Measurements from ENCODE around the gene PNMA8A.
"Not testable (repeated sequence)": the region's sequence is repeated elsewhere in the genome, so short reads cannot be mapped to it uniquely, and the experiment has no call there.

PNMA8A gene, protein sequence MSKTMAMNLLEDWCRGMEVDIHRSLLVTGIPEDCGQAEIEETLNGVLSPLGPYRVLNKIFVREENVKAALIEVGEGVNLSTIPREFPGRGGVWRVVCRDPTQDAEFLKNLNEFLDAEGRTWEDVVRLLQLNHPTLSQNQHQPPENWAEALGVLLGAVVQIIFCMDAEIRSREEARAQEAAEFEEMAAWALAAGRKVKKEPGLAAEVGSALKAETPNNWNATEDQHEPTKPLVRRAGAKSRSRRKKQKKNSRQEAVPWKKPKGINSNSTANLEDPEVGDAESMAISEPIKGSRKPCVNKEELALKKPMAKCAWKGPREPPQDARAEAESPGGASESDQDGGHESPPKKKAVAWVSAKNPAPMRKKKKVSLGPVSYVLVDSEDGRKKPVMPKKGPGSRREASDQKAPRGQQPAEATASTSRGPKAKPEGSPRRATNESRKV

GRCh38 chr19:46471116-46471733, at the start of gene PNMA8A:
PNMA8A (minus strand) TSS chr19:46471563; CDS start chr19:46471035, 528 bp downstream.
- DNase-seq (ENCODE audit: low spot score): peak; percentile 73

GRCh38 chr19:46520616-46521015, 49.3 kb upstream of the PNMA8A start:
- DNase-seq (ENCODE audit: low spot score): no peak

- DNase-seq (ENCODE audit: low spot score): no peak
Measured at GRCh38 chr19:46517471-46517870, 46.1 kb upstream of the PNMA8A start.

GRCh38 chr19:46515879-46516350, 44.6 kb upstream of the PNMA8A start:
- no peak for DNase-seq (ENCODE audit: low spot score)

DNA sequence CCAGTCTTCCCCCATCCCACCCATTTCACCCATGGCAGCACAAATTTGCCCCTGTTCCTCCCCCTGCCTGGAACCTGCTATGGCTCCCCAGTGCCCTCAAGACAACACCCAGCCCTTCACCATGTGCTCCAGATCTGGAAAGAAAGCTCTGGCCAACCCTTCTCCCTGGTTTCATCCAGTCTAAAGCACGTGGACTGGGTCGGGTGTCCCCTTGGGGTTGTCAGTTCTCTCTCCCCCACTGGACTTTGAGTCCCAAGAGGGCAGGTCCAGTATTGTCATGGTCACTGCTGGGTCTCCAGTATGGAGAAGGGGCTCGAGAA, 43.9 kb upstream of the PNMA8A start:
- no peak for DNase-seq (ENCODE audit: low spot score)

GRCh38 chr19:46514589-46515289, 43.4 kb upstream of the PNMA8A start:
- no peak for DNase-seq (ENCODE audit: low spot score)

GRCh38 chr19:46513461-46514236, 42.3 kb upstream of the PNMA8A start:
- peak; percentile 67 for DNase-seq (ENCODE audit: low spot score)

DNA sequence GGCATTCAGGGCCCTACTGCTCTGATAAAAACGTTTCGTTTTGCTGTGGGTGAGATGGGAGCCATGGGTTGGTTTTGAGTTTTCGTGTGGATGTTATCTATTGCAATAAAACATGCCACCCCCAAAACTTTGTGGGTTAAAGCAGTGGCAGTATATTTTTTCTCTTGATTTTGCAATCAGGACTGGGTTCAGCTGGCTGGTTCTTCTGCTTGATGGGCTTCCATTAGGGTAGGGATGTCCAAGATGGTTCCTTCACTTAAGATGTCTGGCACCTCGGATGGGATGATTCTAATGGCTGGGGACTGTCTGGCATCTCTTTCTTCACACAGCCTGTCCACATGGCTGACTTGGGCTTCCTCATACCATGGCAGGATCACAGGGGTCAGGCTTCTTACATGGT, 39.9 kb upstream of the PNMA8A start:
- no peak for DNase-seq (ENCODE audit: low spot score)

DNA sequence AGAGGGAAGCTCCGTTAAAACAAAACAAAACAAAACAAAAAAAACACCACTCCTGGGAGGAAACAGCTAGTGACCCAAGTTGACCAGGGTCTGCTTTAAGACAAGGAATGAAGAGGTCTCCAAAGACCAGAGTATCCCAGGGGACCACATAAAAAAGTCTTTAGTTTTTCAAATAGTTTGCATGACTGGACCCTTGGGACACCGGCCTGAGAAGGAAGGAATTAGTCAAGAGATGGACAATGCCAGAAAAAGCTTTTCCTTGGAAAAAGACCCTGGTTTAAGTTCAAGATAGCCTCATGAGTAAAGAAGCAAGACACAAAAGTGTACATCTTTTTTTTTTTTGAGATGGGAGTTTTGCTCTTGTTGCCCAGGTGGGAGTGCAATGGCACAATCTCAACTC, 36.8 kb upstream of the PNMA8A start:
- DNase-seq (ENCODE audit: low spot score): no peak

DNA sequence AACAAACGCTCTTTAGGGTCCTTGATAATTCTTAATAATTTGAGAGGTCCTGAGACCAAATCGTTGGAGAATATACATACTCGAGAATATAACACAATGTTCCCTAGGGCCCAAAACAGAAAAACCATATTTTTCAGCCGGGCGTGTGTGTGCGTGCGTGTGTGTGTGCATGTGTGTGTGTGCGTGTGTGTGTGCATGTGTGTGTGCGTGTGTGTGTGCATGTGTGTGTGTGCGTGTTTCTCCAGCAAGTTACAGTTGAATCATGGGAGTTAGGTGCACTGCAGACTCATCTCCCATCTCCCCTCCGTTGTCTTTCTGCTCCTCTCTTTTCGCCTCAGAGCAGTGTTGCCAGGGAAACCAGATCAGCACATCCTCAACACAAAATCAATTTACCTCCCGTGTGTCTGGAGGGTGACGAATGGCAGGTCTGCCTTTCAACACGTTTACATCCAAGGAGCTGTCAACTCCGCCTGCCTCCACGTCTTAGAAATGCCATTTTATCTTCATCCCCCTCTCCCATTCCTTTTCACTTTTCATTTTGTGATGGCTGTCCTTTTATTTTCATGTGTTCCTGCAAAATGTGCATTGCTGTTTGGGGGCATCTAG, 32.6 kb upstream of the PNMA8A start:
- no peak for DNase-seq (ENCODE audit: low spot score)

DNA sequence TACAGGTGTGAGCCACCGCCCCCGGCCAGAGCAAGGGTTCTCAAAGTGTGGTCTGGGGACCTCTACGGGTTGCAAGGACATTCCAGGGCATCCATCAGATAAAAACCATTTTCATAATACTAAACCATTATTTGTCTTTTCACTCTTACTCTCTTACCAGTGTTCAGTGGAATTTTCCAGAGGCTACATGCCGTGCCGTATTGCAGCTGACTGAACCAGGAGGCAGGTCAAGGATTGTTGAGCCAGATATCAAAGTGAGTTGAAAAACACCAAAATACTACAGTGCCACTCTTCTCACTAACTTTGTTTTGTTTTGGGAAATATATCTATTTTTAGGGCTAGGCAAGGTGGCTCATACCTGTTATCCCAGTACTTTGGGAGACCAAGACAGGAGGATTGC, 31.5 kb upstream of the PNMA8A start:
- no peak for DNase-seq (ENCODE audit: low spot score)

DNA sequence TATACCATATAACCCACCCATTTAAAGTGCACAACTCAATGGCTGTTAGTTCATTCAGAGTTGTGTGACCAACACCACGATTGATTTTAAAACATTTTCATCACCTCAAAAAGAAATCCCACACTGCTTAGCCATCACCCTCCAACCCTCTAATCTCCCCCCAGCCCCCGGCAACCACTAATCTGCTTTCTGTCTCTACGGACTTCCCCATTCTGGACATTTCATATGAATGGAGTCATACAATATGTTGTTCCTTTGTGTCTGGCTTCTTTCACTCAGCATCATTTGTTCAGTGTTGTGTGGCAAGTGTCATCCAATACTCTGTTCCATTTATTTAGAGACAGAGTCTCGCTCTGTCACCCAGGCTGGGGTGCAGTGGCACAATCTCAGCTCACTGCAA, 28.3 kb upstream of the PNMA8A start:
- no peak for DNase-seq (ENCODE audit: low spot score)

GRCh38 chr19:46497773-46498172, 26.4 kb upstream of the PNMA8A start:
- DNase-seq (ENCODE audit: low spot score): no peak

DNA sequence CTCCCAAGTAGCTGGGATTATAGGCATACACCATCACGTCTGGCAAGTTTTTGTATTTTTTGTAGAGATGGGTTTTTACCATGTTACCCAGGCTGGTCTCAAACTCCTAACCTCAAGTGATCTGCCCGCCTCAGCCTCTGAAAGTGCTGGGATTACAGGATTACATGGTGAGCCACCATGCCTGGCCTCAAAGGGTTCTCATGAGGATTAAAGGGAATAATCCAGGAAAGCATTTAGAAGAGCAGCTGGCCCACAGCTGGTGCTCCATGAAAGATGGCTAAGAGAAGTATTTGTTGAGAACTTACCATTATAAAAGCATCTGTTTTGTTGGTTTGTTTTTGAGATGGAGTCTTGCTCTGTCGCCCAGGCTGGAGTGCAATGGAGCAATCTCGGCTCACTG, 25.5 kb upstream of the PNMA8A start:
- not testable (repeated sequence) for DNase-seq (ENCODE audit: low spot score)

DNA sequence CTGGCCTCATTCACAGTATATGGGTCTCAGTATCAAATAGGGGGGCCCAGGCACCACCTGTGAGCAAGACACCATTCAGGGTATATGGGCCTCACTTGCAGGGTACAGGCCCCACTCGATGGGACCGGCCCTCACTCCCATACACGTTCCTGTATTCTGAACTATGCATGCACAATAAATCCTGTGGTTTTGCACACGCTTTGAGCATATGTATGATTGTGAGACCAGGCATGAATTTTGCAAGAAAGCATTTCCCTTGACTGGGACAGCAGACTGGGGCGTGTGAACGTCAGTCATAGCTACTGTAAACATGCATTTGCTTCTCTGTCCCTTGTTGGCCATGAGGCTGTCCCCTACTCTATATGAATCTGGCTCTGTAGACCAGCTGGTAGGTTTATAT, 24.9 kb upstream of the PNMA8A start:
- DNase-seq (ENCODE audit: low spot score): no peak

DNA sequence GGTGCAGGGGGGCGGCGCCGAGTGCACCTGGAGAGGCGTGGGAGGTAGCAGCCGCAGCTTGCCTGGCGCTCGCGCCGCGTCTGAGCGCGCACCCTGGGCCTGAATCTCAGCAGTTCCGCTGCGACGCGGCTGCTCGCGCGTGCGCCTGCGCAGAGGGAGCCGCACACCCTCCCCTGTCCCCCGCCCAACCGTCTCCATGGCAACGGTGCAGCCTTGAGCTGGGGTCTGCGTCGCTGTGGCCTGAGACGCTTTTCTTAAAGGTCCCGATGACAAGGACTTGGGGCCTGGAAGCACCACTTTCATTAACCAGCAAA, 24.4 kb upstream of the PNMA8A start, which contains the start of gene PNMA8B:
PNMA8B (minus strand) TSS at position 82 of the 314 bp plus-strand sequence. CDS start 402 bp downstream, outside the sequence.
- peak; percentile 86 for DNase-seq (ENCODE audit: low spot score)

DNA sequence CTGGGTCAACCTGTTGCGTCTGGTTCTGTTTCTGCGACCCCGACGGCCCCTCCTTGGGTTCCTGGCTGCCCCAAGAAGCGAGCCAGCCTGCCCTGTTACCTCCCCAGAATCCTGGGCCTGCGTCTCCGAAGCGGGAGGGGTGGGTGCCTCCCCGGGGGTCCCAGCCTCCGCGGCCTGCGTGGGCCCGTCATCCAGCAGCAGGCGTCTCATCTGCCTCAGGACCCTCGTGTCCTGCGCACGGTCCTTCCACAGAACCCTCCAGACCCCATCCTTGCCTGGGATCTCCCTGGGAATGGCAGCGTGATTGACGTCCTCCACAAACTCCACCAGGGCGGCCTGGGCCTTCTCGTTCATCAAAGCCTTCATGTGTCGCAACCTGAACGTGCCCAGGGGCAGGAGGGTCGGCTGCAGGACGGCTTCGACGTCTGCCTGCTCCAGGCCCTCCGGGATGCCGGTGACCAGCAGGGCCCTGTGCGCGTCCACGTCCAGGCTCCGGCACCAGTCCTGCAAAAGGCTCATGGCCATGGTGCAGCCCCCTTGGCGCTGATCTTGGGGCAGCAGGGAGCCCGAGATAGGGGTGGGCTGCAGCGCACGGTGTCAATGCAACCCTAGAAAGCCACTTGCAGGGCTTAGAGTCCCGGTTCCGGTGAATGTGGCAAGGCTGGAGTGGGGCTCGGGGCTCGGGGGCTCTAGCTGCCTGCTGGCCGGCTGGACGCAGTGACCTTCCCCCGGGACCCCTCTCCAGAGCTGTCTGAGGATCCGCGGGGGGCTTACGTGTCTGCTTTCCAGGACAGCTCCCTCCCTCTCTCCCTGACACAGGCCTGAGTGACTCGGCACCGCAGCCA, 23.8 kb upstream of the PNMA8A start:
- DNase-seq (ENCODE audit: low spot score): no peak

DNA sequence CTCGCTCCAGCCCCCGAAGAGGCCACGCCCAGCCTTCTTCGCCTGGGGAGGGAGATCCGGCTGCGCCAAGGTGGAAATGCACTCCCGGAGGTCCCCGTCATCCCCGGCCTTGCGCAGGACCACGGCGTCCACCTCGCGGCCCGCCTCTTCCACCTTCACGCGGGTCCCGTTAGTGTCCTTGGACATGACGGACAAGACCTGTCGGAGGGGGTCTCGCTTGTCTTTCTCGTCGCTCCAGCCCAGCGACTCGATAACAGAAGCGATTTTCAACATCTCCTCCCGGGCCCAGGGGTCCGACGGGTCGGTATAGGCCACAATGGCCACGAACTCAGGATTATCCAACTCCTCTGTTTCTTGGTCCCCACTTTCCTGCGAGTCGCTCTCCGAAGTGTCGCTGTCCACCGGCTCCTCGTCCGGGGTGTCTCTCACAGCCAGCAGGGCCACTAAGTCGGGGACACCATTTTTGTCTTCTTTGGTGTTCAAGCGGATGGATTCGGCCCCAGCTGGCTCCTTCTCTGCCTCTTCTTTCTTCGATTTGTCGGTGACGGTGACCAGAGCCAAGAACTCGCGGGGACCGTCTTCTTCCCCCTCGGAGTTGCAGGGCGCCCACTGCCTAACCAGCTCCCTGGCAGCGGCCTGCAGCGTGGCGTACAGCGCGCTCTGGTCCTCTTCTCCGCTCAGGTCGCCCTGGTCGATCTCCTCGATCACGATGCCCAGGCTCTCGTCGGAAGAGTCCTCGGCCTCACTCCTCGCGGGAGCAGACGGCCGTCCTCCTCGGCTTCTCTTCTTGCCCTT, 23.0 kb upstream of the PNMA8A start:
- DNase-seq (ENCODE audit: low spot score): no peak

- DNase-seq (ENCODE audit: low spot score): no peak
Measured at GRCh38 chr19:46493236-46494145, 22.1 kb upstream of the PNMA8A start.
